CD4-positive, alpha-beta T cell treated with Interleukin-15 for 4 hours (primary cell): ENCODE results near the gene NRG3.

Source experiments
- DNase-seq: peaks from one replicate; pipeline ENCODE4 v3.0.0-alpha.2; 2020; ENCODE audit warnings: low spot score

The NRG3 gene

GRCh38 chr10:82213784-82214183 is 338.8 kb downstream of the NRG3 start:
- DNase-seq: no peak

DNA sequence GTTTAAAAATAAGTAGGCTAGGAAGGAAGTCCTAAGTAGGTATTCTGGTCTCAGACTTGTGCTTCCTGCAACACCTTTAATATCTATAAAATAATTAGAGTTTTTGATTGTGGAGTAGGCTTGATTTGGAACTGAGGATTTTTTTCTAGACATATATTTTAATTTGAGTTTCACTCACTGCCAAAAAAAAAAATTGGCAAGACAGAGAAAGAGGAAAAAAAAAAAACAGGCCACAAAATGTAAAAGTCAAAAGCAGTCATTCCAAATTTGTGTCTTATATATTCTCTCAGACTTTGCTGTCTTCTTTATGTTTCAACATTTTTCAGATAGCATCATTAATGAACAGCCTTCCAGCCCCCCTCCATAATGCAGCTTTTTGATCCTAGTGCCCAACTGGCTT is 346.1 kb downstream of the NRG3 start:
- no peak for DNase-seq

DNA sequence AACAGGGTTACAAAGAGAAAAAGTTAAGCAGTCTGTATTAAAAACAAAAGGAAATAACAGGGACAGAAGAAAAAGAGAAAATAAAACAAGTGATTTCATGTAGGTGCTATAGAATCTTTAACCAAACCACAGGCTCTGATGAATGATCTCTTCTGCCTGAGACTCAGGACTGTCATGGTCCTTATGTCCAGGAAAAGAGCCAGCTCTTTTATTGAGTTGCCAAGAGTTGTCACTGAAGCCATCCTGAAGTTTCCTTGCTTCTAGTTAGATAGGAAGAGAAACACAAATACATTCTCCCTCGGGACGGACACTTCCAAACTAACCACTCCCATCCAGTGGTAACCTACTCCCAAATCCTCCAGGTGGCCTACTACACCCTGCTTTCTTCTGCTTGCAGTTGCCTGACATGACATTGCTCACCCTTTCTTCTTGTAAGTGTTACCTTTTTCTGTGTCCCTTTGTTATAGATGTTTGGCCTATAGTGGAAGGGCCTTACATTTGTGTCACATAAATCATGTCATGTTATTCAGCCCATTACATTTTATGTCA is 346.7 kb downstream of the NRG3 start:
- no peak for DNase-seq

DNA sequence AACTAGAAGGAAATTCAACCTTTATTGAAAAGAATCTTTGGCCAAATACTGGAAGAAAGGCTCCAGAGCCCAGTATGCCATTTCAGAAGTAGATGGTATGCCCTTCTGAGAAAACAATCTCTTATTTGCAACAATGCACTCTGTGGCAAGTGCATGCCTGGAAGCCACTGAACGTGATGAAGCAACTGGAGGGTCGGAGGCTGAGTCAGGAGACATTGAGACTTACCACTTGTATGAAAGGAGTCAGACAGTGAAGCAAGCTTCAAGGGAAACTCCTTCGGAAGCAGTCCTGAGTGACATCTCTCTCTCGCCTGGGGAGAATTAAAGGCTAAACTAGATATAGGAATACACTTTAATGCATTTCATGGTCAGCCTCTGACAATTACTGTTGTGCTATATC is 353.7 kb downstream of the NRG3 start:
- DNase-seq: no peak

DNA sequence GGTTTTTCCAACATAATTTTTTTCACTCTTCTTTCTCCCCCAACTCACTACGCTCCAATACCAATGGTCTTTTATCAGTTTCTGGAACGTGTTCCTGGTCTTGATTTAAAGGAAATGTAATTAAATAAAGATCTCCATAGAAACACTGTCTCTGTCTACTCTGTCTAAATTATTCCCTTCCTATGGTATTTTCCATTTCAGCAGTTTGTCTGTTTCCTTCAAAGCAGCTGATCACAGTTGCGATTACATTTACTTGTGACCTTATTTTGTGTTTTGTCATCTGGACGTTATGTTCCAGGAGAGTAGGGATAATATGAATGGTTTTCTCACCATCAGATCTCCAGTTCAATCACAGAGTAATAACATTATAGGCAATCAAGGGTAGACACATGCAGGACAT is 359.2 kb downstream of the NRG3 start:
- DNase-seq: no peak

GRCh38 chr10:82236084-82236731 is 361.2 kb downstream of the NRG3 start:
- no peak for DNase-seq

- no peak for DNase-seq
These were observed 363.3 kb downstream of the NRG3 start for GRCh38 chr10:82238291-82238690.

GRCh38 chr10:82240408-82240807 is 365.4 kb downstream of the NRG3 start:
- no peak for DNase-seq

- DNase-seq: no peak
These were observed 367.8 kb downstream of the NRG3 start for GRCh38 chr10:82242778-82243177.

DNA sequence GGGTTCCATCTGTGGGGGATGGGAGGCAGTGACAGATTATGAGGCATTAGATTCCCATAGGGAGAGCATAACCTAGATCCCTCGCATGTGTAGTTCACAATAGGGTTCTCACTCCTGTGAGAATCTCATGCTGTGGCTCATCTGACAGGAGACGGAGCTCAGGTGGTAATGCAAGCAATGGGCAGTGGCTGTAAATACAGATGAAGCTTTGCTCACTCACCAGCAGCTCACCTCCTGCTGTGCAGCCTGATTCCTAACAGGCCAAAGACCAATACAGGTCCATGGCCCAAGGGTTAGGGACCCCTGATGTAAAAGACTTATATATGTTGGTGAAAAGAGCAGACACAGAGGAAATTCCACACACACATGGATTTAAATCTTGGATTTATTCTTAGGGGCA is 370.2 kb downstream of the NRG3 start:
- DNase-seq: no peak

DNA sequence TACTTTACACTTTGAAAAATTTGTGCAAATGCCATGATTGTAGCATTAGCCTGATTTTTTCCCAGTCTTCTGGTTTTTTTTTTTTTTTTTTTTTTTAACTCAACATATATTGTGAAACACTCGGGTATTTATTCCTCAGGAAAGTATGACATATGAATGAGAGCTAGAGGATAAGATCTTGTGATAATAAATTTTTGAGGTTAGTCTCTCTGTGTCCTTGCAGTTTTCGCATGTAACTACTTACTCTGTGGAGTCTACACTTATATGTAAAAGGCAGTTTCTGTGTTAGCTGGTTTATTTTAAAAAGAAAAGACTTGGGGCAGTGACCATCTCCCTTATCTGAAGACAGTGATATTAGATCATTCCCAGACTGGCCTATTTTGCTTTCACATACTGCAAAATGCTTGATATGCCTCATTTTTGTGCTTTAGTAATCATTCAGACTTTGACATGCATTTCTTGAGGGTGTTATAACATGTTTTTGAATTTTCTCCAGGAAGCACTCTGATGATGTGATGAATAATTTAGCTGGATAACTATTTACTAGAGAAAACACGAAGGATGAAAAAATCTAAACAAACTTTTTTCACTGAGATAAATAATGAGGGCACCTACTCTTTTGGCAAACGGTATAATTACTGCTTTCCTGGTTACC is 371.0 kb downstream of the NRG3 start:
- no peak for DNase-seq

- DNase-seq: no peak
These were observed 374.1 kb downstream of the NRG3 start for GRCh38 chr10:82249141-82249540.

DNA sequence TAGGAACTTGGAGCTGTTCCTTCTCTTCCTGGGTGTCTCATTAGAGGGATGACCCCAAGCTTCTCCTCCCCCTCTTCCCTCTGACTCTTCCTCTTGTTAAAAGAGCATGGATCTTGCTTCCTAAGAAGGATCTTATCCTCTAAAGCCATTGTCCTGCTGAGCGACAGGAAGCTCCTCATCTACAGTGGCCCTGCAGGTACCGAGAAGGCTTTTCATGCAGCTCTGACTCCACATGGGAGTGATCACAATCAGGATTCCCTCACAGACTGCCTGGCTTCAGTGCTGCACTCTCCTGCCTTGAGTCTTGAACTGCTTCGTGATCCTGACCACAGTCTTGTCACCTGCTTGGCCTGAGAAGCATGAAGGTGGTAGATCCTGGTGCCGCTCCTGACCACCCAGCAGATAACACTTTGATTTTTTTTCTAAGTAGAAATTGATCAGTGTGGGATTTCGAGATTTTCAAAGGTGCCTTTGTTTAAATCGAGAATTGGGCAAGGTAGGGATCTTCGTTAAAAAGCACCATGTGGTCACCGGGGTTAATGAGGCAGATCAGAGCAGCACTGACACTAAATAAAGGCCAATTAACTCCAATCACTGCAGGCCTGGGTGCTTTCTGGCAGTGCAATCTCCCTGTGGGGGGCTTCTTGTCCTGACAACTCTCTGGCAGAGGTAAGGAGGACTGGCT is 376.4 kb downstream of the NRG3 start:
- DNase-seq: no peak

GRCh38 chr10:82252081-82252480 is 377.1 kb downstream of the NRG3 start:
- DNase-seq: no peak

DNA sequence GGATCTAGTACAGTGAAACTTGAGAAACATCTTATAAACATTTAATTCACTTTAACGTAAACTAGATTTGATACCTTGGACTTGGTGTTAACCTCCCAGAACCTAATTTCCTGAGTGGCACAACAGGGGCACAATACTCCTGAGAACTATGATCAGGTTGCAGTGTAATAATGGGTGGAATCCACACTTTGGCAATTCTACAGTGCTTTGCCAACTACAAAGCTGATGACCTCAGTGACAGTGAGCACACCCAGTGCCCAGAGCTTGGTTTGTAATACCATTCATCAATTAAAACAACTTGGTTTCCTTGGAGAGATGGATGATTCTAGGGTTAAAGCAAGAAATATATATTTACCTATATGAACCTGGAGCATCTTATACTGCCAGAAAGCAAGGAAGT is 379.2 kb downstream of the NRG3 start:
- DNase-seq: no peak

GRCh38 chr10:82256275-82256674 is 381.3 kb downstream of the NRG3 start:
- no peak for DNase-seq

GRCh38 chr10:82266438-82266837 is 391.4 kb downstream of the NRG3 start:
- no peak for DNase-seq

DNA sequence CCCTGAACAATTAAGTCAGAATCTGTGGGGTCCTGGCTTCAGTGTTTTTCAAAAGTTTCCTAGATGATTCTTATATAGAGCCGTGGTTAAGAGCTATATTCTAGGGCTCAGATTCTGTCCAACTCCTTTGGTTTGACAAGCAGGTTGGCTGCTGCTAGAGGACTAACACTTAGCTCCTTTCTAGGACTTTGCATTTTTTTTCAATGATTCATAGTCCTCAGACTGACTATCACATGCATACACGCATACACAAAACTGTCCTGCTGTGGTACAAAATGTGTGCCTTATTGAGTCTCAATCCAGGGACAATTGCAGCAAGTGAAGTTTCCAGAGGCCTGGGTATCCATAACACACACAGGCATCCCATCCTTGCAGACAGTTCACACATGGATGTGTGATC is 392.0 kb downstream of the NRG3 start:
- no peak for DNase-seq

DNA sequence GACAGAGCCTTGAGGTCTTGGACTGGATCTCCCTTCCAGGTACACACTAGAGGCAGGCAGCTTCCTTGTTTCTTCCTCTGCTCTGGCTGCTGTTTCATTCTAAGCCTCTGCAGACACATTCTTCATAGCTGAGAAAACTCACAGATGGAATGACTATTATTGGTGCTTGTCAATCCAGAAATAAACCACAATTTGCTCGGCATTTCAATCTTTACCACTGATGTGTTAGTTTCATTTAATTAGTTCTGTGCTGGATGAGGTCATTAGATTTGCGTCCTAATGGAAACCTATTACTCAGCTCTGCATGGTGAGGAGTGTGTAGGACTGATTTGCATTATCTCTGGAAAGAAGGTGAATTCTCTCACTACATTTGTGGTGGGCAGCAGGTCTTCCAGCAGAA is 392.5 kb downstream of the NRG3 start:
- DNase-seq: no peak

GRCh38 chr10:82267960-82268359 is 393.0 kb downstream of the NRG3 start:
- DNase-seq: no peak

- DNase-seq: no peak
These were observed 402.6 kb downstream of the NRG3 start for GRCh38 chr10:82277591-82277990.

GRCh38 chr10:82278401-82279182 is 403.6 kb downstream of the NRG3 start:
- DNase-seq: no peak
